ENCODE measurements around the gene DENND1B.
"Not testable (repeated sequence)": the region's sequence is repeated elsewhere in the genome, so short reads cannot be mapped to it uniquely, and the experiment has no call there.

Gene DENND1B

DNA sequence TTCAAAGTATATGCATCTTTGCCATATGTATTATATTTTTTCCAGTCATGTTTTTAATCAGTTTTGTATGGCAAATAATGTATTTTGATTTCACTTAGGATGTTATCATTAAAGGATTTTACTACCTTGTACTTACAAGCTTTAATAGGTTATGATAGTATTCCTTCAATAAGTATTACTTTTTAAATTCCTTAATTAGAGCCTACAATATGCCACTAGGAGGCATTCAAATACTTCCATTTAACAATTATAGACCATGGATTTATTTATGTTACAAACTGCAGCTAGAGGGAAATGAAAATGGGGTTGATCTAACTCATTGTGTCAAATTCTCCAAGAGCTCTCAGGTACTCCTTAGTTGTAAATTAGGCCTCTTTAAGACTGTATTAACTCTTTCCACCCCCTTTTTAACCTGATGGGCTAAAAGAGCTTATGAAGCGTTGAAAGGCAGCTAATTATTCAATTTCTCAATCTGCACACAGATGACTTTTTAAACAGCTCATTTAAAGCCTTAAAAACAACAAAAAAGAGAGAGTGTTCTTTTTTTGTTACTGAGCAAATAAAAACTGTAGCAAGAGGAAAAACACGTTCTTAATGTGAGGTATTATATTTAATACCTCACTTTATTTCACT, 156.2 kb downstream of the DENND1B start:
- DNase-seq, result no peak

GRCh38 chr1:197618061-197618460, 157.2 kb downstream of the DENND1B start:
- no peak for DNase-seq

- no peak for DNase-seq
Observed at GRCh38 chr1:197615693-197616011, 159.6 kb downstream of the DENND1B start.

GRCh38 chr1:197614916-197615692, 160.2 kb downstream of the DENND1B start:
- peak; percentile 33 for DNase-seq

- DNase-seq, result no peak
Observed at GRCh38 chr1:197606168-197606845, 169.0 kb downstream of the DENND1B start.

GRCh38 chr1:197604302-197604701, 171.0 kb downstream of the DENND1B start:
- no peak for DNase-seq

DNA sequence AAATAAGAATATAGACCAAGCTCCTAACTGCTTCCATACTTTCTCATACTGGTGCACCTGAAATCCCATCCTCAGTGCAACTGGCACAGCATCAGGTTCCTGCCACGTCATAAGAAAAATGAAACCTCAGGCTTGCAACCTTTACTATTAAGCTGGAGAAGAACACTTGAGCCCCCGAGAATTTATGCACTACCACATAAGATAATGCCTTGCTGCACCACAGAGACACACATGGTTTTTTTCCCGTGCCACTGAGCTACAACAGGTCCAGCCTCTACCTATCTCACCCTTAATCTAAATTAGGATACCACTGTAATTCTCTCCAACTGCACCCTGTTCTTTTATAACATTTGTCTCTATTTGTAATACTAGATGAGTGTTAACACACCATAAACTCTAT, 174.5 kb downstream of the DENND1B start:
- no peak for DNase-seq

GRCh38 chr1:197599789-197600188, 175.5 kb downstream of the DENND1B start:
- no peak for DNase-seq

DNA sequence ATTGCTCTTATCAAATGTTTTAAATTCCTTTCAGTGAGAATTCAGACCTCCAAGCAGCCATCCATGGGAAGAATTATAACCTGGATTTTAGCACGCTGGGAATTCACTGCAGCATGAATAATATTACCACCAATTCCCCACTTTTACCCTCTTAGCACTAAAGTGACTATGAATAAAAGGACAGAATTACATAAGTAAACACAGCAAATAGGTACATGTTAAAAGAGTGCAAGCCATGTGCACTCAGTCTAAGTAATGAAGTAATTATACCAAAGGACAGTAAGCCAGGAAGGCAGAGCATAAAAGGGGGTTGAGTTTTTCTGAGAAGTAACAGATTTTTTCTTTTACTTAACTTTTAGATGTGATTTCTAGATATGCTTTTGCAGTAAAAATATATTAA, 176.3 kb downstream of the DENND1B start:
- DNase-seq, result no peak

DNA sequence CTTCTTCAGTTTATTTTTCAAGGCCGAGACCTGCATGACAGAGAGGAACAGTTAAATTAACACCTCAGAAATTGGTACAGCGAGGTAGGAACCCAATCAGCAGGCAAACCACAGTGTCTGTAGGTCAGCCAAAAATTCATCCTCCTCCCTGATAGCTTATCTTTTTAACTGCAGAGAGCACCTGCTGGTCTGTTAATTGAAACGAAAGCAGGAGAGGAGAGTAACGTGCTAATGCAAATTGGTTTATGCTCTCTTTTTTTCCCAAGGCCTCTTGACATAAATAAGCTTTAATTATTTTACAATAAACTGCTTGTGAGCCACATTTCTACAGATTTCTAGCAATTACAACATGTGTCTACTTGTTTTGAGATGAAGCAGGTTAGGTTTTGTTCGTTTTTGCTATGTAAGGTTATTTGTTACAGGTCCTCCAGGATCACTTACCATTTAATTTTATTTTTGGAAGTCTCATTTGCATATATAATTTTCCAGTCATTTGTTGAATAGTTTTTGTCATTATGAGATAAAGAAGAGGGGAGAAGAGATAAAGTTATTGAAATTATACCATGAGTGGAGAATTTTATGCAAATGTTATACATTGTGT, 179.9 kb downstream of the DENND1B start:
- no peak for DNase-seq

GRCh38 chr1:197590687-197591086, 184.6 kb downstream of the DENND1B start:
- no peak for DNase-seq

- DNase-seq, result no peak
Observed at GRCh38 chr1:197585809-197586208, 189.5 kb downstream of the DENND1B start.

DNA sequence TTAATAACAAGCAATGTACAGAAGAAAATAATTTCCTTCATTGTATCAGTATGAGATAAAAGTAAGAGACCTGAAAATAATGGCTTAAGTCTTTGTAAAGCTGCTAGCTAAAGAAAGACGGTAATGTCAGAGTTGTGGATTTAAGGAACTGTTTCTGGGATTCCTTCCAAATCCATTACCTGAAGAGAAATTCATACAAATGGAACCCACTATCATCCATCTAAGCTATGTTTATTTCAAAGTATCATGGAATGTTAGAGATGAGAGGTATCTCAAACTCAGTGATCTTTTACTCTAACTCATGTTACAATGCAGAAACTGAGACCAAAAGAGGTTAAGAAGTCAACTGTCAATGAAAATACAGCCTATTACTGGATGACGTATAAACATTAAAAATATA, 197.7 kb downstream of the DENND1B start:
- no peak for DNase-seq

GRCh38 chr1:197575531-197575930, 199.7 kb downstream of the DENND1B start:
- DNase-seq, result not testable (repeated sequence)

DNA sequence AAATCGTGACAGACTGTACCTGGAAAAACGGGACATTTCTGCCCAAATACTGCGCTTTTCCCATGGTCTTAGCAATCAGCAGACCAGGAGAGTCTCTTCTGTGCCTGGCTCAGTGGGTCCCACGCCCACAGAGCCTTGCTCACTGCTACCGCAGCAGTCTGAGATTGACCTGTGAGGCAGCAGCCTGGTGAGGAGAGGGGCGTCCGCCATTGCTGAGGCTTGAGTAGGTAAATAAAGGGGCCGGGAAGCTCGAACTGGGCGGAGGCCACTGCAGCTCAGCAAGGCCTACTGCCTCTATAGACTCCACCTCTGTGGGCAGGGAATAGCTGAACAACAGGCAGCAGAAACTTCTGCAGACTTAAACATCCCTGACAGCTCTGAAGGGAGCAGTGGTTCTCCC, 203.1 kb downstream of the DENND1B start:
- DNase-seq, result no peak

- no peak for DNase-seq
Observed at GRCh38 chr1:197567442-197567841, 207.8 kb downstream of the DENND1B start.

DNA sequence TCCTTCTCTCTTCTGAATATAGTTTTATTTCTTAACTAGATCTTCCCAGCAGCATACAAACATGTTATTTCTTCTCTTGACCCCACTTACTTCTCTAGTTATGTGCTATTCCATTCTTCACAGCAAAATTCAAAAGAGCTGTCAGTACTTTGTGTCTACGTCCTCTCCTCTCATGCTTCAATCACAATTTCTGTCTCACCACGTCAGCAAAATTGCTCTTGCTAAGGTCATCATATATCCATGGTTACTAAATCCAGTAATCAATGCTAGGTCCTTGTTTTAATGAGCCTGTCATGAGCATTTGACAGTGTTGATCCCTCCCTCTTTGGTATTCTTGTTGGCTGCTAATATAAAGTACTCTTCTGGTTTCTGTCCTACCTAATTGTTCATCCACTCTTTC, 214.2 kb downstream of the DENND1B start:
- no peak for DNase-seq

GRCh38 chr1:197559655-197560054, 215.6 kb downstream of the DENND1B start:
- no peak for DNase-seq

GRCh38 chr1:197559244-197559643, 216.0 kb downstream of the DENND1B start:
- no peak for DNase-seq

GRCh38 chr1:197557302-197557701, 218.0 kb downstream of the DENND1B start:
- DNase-seq, result no peak

DNA sequence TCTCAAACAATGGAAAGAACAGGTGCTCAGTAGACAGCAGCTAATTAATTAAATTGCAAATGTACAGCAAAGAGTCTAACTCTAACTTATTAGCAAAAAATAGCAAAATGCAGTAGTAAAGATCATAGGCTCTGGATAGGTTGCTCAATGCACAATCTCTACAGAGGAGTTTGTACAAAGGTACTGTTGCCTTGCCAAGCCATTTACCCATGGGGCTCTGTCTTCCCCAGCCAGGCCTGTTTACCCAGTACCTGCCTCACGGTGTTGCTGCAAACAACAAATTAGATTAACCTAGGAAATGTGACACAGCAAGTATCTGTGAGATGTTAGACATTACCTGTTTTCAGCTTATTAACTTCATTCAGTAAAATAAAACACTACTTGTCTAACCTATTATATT, 222.0 kb downstream of the DENND1B start:
- DNase-seq, result no peak

DNA sequence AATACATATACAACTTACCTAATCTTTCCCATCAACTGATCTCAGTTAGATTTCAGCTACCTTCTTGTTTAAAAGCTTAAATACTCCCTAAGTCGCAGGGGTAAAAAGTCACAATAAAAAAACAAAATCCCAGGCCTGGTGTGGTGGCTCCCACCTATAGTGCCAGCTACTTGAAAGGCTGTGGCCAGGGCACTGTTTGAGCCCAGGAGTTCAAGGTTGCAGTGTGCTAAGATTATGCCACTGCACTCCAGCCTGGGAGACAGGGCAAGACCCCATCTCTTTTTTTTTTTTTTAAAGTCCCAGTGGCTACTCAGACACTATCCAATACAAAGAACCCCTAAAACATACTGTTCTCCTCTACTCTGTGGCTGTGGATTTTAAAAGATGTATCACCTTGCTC, 228.3 kb downstream of the DENND1B start:
- no peak for DNase-seq

- no peak for DNase-seq
Observed at GRCh38 chr1:197544553-197544952, 230.7 kb downstream of the DENND1B start.

DNA sequence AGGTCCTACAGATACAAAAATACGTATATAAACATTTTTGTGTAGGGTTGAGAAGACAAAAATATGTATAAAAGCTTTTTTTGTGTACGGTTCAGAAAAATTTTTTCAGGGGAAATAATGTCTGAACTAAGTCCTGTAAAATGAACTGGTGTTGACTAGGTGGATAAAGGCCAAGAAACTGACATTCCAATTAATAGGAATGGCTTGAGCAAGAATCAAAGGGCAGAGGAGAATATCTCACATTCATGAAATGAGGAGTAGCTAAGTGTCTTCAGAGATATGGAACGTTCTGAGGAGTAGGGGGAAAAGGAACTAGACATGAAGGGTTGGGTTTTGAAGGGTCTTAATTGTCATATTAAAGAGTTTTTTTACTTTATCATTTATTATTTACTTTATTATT, 231.2 kb downstream of the DENND1B start:
- DNase-seq, result no peak
